ENCODE results near the gene PPP2R2C. TPM values are rescaled to one million over a fixed set of nuclear protein-coding genes. Genes with fewer than 3 reads are reported as not detected.
A peak's percentile ranks its signal among the peaks of the same experiment; 100 is the strongest.

Gene PPP2R2C
- total RNA-seq, 1 experiment from 2014 or later = 8.1 TPM

- Mint-ChIP-seq H3K9me3 (peaks cover 0 to 3% of the 10 kb centered on the region in 2 experiments; a peak in 3 of 5 replicates), H3K27me3 (ENCODE audit: low read depth) (peaks cover 34% of the 10 kb centered on the region), H3K4me3 (no peak overlapping the region), H3K4me1 (peaks cover 14 to 16% of the 10 kb centered on the region in 2 experiments), H3K36me3 (ENCODE audit: insufficient read depth in 1 of 3, low read depth in 3 of 3) (no peaks in the 10 kb centered on the region; a peak in 1 of 7 replicates), H3K27ac (no peak overlapping the region)
- H3T11ph ChIP-seq (ENCODE audit: low read length) = no peak overlapping the region
- H3K4me1 ChIP-seq (ENCODE audit: insufficient read depth, low read length) = no peaks in the 10 kb centered on the region
- H3K27me3 ChIP-seq (ENCODE audit: insufficient read depth, low read length) = no peaks in the 10 kb centered on the region
- no peak overlapping the region for H2BK15ac ChIP-seq (ENCODE audit: low read depth, low read length)
- H3K14ac ChIP-seq (ENCODE audit: insufficient read depth, low read length) = no peak overlapping the region
- H4K20me1 ChIP-seq (ENCODE audit: control insufficient read depth, insufficient read depth, insufficient read length) = no peaks in the 10 kb centered on the region
- no peaks in the 10 kb centered on the region for H3K9me3 ChIP-seq (ENCODE audit: control insufficient read depth, low read depth, low read length)
- no peak overlapping the region for H3K4ac ChIP-seq (ENCODE audit: low read depth, low read length)
- no peak overlapping the region for H2BK120ac ChIP-seq (ENCODE audit: low read depth, low read length, poor library complexity, severe bottlenecking)
- no peak for TF ChIP-seq CTCF (conservative IDR thresholded peaks at IDR 0.05)
- no peak overlapping the region for H2AFZ ChIP-seq (ENCODE audit: low read length)
- no peak overlapping the region for H3K4me2 ChIP-seq (ENCODE audit: insufficient read depth, insufficient read length, low read length)
- H4K5ac ChIP-seq (ENCODE audit: insufficient read length, low read depth, low read length) = no peak overlapping the region
- no peaks in the 10 kb centered on the region for H3K79me2 ChIP-seq (ENCODE audit: insufficient read depth, low read length)
- H2AK5ac ChIP-seq (ENCODE audit: insufficient read length, low read length) = no peak overlapping the region
- no peak overlapping the region for H3K23ac ChIP-seq (ENCODE audit: insufficient read length, low read depth, low read length)
- no peaks in the 10 kb centered on the region for H3K23me2 ChIP-seq (ENCODE audit: insufficient read length, low read depth, low read length, poor library complexity, severe bottlenecking)
- no peak overlapping the region for H3K56ac ChIP-seq (ENCODE audit: insufficient read length, low read depth, low read length)
- no peak overlapping the region for H2BK5ac ChIP-seq (ENCODE audit: insufficient read length, low read length)
- DNase-seq = peak; percentile 14
- no peak overlapping the region for H3K27ac ChIP-seq (ENCODE audit: insufficient read length, low read depth, low read length)
- no peak overlapping the region for H2BK12ac ChIP-seq (ENCODE audit: insufficient read length, low read depth, low read length)
- no peak overlapping the region for H2BK20ac ChIP-seq (ENCODE audit: low read depth, low read length, poor library complexity, severe bottlenecking)
- no peaks in the 10 kb centered on the region for H3K79me1 ChIP-seq (ENCODE audit: insufficient read depth, low read depth, low read length, poor library complexity, severe bottlenecking)
- no peak overlapping the region for H3K18ac ChIP-seq (ENCODE audit: insufficient read length, low read depth, low read length)
- no peak overlapping the region for H4K91ac ChIP-seq (ENCODE audit: insufficient read length, low read depth, low read length)
- no peak overlapping the region for H3K9ac ChIP-seq (ENCODE audit: extremely low read depth, insufficient read length, low read length)
- H4K8ac ChIP-seq (replicated peaks; ENCODE audit: insufficient read length, low read depth, low read length) = no peak overlapping the region
Measured at GRCh38 chr4:6491235-6491634, 18.8 kb upstream of the PPP2R2C start.

Measured in H9 (cell line).